ENCODE results near the gene MIDN.

Gene MIDN

GRCh38 chr19:1264801-1265614 is 16.6 kb downstream of the MIDN start:
- TF ChIP-seq POLR2AphosphoS5 (IDR thresholded peaks at IDR 0.05; ENCODE audit: low read depth, low read length) (no peak), TAF1 (IDR thresholded peaks at IDR 0.05; ENCODE audit: low read depth, low read length) (no peak), SPI1 (IDR thresholded peaks at IDR 0.05; ENCODE audit: low read depth, low read length) (peak; percentile 30; the same call in 1 of the 2 replicates), POLR2A (IDR thresholded peaks at IDR 0.05; ENCODE audit: low read depth, low read length) (no peak), PAX5 (IDR thresholded peaks at IDR 0.05; ENCODE audit: insufficient read depth, low read length, severe bottlenecking) (peak; percentile 70), POU2F2 (IDR thresholded peaks at IDR 0.05; ENCODE audit: low read depth, low read length) (no peak)
- DNase-seq (ENCODE audit: insufficient read length, low spot score), result no peak
- peak; percentile 92 for FAIRE-seq

- no peak for DNase-seq (ENCODE audit: insufficient read length, low spot score)
- no peak for TF ChIP-seq POU2F2 (IDR thresholded peaks at IDR 0.05; ENCODE audit: low read depth, low read length)
- no peak for TF ChIP-seq POLR2AphosphoS5 (IDR thresholded peaks at IDR 0.05; ENCODE audit: low read depth, low read length)
- no peak for TF ChIP-seq POLR2A (IDR thresholded peaks at IDR 0.05; ENCODE audit: low read depth, low read length)
- TF ChIP-seq PAX5 (IDR thresholded peaks at IDR 0.05; ENCODE audit: insufficient read depth, low read length, severe bottlenecking), result no peak
- no peak for TF ChIP-seq TAF1 (IDR thresholded peaks at IDR 0.05; ENCODE audit: low read depth, low read length)
- no peak for TF ChIP-seq SPI1 (IDR thresholded peaks at IDR 0.05; ENCODE audit: low read depth, low read length)
- no peak for FAIRE-seq
Measured at GRCh38 chr19:1265615-1266128, 17.3 kb downstream of the MIDN start.

GRCh38 chr19:1266129-1266915 is 17.9 kb downstream of the MIDN start:
- peak; percentile 81 for DNase-seq (ENCODE audit: insufficient read length, low spot score)
- TF ChIP-seq SPI1 (IDR thresholded peaks at IDR 0.05; ENCODE audit: low read depth, low read length) (no peak), POLR2A (IDR thresholded peaks at IDR 0.05; ENCODE audit: low read depth, low read length) (no peak), POU2F2 (IDR thresholded peaks at IDR 0.05; ENCODE audit: low read depth, low read length) (no peak), POLR2AphosphoS5 (IDR thresholded peaks at IDR 0.05; ENCODE audit: low read depth, low read length) (no peak), PAX5 (IDR thresholded peaks at IDR 0.05; ENCODE audit: insufficient read depth, low read length, severe bottlenecking) (no peak), TAF1 (IDR thresholded peaks at IDR 0.05; ENCODE audit: low read depth, low read length) (no peak)
- FAIRE-seq, result peak; percentile 93

- TF ChIP-seq POU2F2 (IDR thresholded peaks at IDR 0.05; ENCODE audit: low read depth, low read length) (no peak), POLR2AphosphoS5 (IDR thresholded peaks at IDR 0.05; ENCODE audit: low read depth, low read length) (no peak), PAX5 (IDR thresholded peaks at IDR 0.05; ENCODE audit: insufficient read depth, low read length, severe bottlenecking) (peak; percentile 38)
- DNase-seq (ENCODE audit: insufficient read length, low spot score), result no peak
Measured at GRCh38 chr19:1266916-1267476, 18.6 kb downstream of the MIDN start.

GRCh38 chr19:1267477-1268225 is 19.3 kb downstream of the MIDN start:
- TF ChIP-seq POLR2AphosphoS5 (IDR thresholded peaks at IDR 0.05; ENCODE audit: low read depth, low read length) (no peak), PAX5 (IDR thresholded peaks at IDR 0.05; ENCODE audit: insufficient read depth, low read length, severe bottlenecking) (no peak), POLR2A (IDR thresholded peaks at IDR 0.05; ENCODE audit: low read depth, low read length) (no peak), TAF1 (IDR thresholded peaks at IDR 0.05; ENCODE audit: low read depth, low read length) (no peak)
- FAIRE-seq (no peak), DNase-seq (ENCODE audit: insufficient read length, low spot score) (no peak)

More at GRCh38 chr19:1266916-1267476, 18.6 kb downstream of the MIDN start:
- no peak for FAIRE-seq

- TF ChIP-seq TAF1 (IDR thresholded peaks at IDR 0.05; ENCODE audit: low read depth, low read length), result no peak
- DNase-seq (ENCODE audit: insufficient read length, low spot score) (no peak), FAIRE-seq (no peak)
Measured at GRCh38 chr19:1268226-1269064, 20.1 kb downstream of the MIDN start.

- DNase-seq (ENCODE audit: insufficient read length, low spot score), result peak; percentile 97
- no peak for FAIRE-seq
- TF ChIP-seq POLR2AphosphoS5 (IDR thresholded peaks at IDR 0.05; ENCODE audit: low read depth, low read length) (peak; percentile 99), POU2F2 (IDR thresholded peaks at IDR 0.05; ENCODE audit: low read depth, low read length) (peak; percentile 93), TAF1 (IDR thresholded peaks at IDR 0.05; ENCODE audit: low read depth, low read length) (peak; percentile 96), PAX5 (IDR thresholded peaks at IDR 0.05; ENCODE audit: insufficient read depth, low read length, severe bottlenecking) (peak; percentile 99), SPI1 (IDR thresholded peaks at IDR 0.05; ENCODE audit: low read depth, low read length) (no peak), POLR2A (IDR thresholded peaks at IDR 0.05; ENCODE audit: low read depth, low read length) (peak; percentile 98)
Measured at GRCh38 chr19:1269065-1269477, 20.7 kb downstream of the MIDN start, which contains the start of gene CIRBP. Gene CIRBP, plus strand, starts transcription at chr19:1269332. Its CDS starts 1,602 bp downstream, at chr19:1270934.

- FAIRE-seq (peak; percentile 98), DNase-seq (ENCODE audit: insufficient read length, low spot score) (peak; percentile 88)
- TF ChIP-seq PAX5 (IDR thresholded peaks at IDR 0.05; ENCODE audit: insufficient read depth, low read length, severe bottlenecking) (no peak), POLR2A (IDR thresholded peaks at IDR 0.05; ENCODE audit: low read depth, low read length) (peak; percentile 89), POLR2AphosphoS5 (IDR thresholded peaks at IDR 0.05; ENCODE audit: low read depth, low read length) (peak; percentile 92)
Measured at GRCh38 chr19:1269478-1270212, 21.3 kb downstream of the MIDN start.

All from GM12891 (cell line).